ENCODE measurements around the gene CCDC160.

CCDC160 gene

DNA sequence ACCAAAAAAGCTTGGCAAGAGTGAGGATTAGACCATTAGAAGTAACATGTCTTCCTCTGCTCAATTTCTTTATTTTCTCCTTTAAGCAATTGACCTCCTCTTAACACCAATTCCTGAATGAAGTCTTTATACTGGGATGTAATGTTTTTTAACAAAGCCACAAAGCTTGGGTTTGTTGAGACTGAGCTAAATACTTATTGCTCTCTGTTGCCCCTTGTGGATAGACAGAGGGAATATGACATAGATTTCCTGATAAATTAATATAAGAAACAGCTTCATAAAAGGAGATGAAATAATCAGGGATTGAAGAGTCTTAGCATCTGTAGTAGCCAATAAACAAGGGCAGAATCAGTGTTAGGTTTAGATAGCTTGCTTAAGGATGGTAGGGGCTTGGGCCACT is 57.6 kb downstream of the CCDC160 start:
- DNase-seq (ENCODE audit: extremely low read depth in 1 of 2, low read depth in 1 of 2), result no peak
